Neuron (in vitro differentiated cells): ENCODE measurements around the gene ULK2.

Source experiments
- H2AFZ ChIP-seq: one replicate; pipeline ENCODE4 v1.6.1; 2013; ENCODE audit warnings: low read depth, mild to moderate bottlenecking, inconsistent platforms, low read length, moderate library complexity
- H3K27me3 ChIP-seq: one replicate; pipeline ENCODE4 v1.6.1; 2013; ENCODE audit warnings: low read length; ENCODE audit not compliant: insufficient read depth
- H3K36me3 ChIP-seq: one replicate; pipeline ENCODE4 v1.6.1; 2013; ENCODE audit warnings: low read length; ENCODE audit not compliant: insufficient read depth
- H3K4me1 ChIP-seq: one replicate; pipeline ENCODE4 v1.6.1; 2013; ENCODE audit warnings: low read length; ENCODE audit not compliant: insufficient read depth
- H3K4me3 ChIP-seq: 2 replicates; pipeline ENCODE4 v1.5.1; 2013; ENCODE audit warnings: mild to moderate bottlenecking, low read length, moderate library complexity
- H3K9me3 ChIP-seq: one replicate; pipeline ENCODE4 v1.6.1; 2013; ENCODE audit warnings: low read length

ULK2 gene

GRCh38 chr17:19756546-19756945 lies 111.2 kb downstream of the ULK2 start:
- Histone ChIP-seq H2AFZ (no peak overlapping the region), H3K4me3 (no peak overlapping the region), H3K27me3 (peaks cover 12% of the 10 kb centered on the region), H3K4me1 (no peaks in the 10 kb centered on the region), H3K9me3 (no peaks in the 10 kb centered on the region), H3K36me3 (no peaks in the 10 kb centered on the region)

GRCh38 chr17:19755821-19756510 lies 111.8 kb downstream of the ULK2 start:
- no peak overlapping the region for H3K4me3 ChIP-seq
- H3K4me1 ChIP-seq = no peaks in the 10 kb centered on the region
- H3K9me3 ChIP-seq = no peaks in the 10 kb centered on the region
- no peak overlapping the region for H2AFZ ChIP-seq
- no peaks in the 10 kb centered on the region for H3K36me3 ChIP-seq
- H3K27me3 ChIP-seq = peaks cover 13% of the 10 kb centered on the region

- Histone ChIP-seq H3K27me3 (peaks cover 17% of the 10 kb centered on the region), H3K4me1 (no peaks in the 10 kb centered on the region), H3K36me3 (no peaks in the 10 kb centered on the region), H3K9me3 (no peaks in the 10 kb centered on the region), H2AFZ (no peak overlapping the region), H3K4me3 (no peak overlapping the region)
These were observed 112.3 kb downstream of the ULK2 start for GRCh38 chr17:19755392-19755791.

GRCh38 chr17:19753661-19754463 lies 113.9 kb downstream of the ULK2 start:
- H3K36me3 ChIP-seq = no peaks in the 10 kb centered on the region
- no peaks in the 10 kb centered on the region for H3K9me3 ChIP-seq
- H3K4me3 ChIP-seq = no peak overlapping the region
- no peaks in the 10 kb centered on the region for H3K4me1 ChIP-seq
- no peak overlapping the region for H2AFZ ChIP-seq
- peaks cover 17% of the 10 kb centered on the region for H3K27me3 ChIP-seq

GRCh38 chr17:19753051-19753509 lies 114.7 kb downstream of the ULK2 start:
- no peaks in the 10 kb centered on the region for H3K9me3 ChIP-seq
- no peak overlapping the region for H3K4me3 ChIP-seq
- H3K27me3 ChIP-seq = peaks cover 17% of the 10 kb centered on the region
- H3K4me1 ChIP-seq = no peaks in the 10 kb centered on the region
- H2AFZ ChIP-seq = no peak overlapping the region
- H3K36me3 ChIP-seq = no peaks in the 10 kb centered on the region

- no peak overlapping the region for H2AFZ ChIP-seq
- H3K27me3 ChIP-seq = peaks cover 16% of the 10 kb centered on the region
- no peak overlapping the region for H3K4me3 ChIP-seq
- no peaks in the 10 kb centered on the region for H3K36me3 ChIP-seq
- no peaks in the 10 kb centered on the region for H3K9me3 ChIP-seq
- no peaks in the 10 kb centered on the region for H3K4me1 ChIP-seq
These were observed 115.3 kb downstream of the ULK2 start for GRCh38 chr17:19752216-19753050.

GRCh38 chr17:19750835-19751234 lies 116.9 kb downstream of the ULK2 start:
- Histone ChIP-seq H3K4me3 (no peak overlapping the region), H3K27me3 (peaks cover 17% of the 10 kb centered on the region), H3K4me1 (no peaks in the 10 kb centered on the region), H3K9me3 (no peaks in the 10 kb centered on the region), H3K36me3 (no peaks in the 10 kb centered on the region), H2AFZ (no peak overlapping the region)

GRCh38 chr17:19750020-19750572 lies 117.6 kb downstream of the ULK2 start:
- Histone ChIP-seq H3K27me3 (peaks cover 17% of the 10 kb centered on the region), H2AFZ (no peak overlapping the region), H3K4me1 (no peaks in the 10 kb centered on the region), H3K36me3 (no peaks in the 10 kb centered on the region), H3K9me3 (no peaks in the 10 kb centered on the region), H3K4me3 (no peak overlapping the region)

- Histone ChIP-seq H3K36me3 (no peaks in the 10 kb centered on the region), H3K4me3 (no peak overlapping the region), H3K27me3 (peaks cover 13% of the 10 kb centered on the region), H3K9me3 (no peaks in the 10 kb centered on the region), H2AFZ (no peak overlapping the region), H3K4me1 (peaks cover 3% of the 10 kb centered on the region)
These were observed 118.9 kb downstream of the ULK2 start for GRCh38 chr17:19748807-19749193.

- peaks cover 13% of the 10 kb centered on the region for H3K27me3 ChIP-seq
- H3K9me3 ChIP-seq = no peaks in the 10 kb centered on the region
- no peaks in the 10 kb centered on the region for H3K36me3 ChIP-seq
- H2AFZ ChIP-seq = no peak within 1 kb of the TSS
- peaks cover 3% of the 10 kb centered on the region for H3K4me1 ChIP-seq
- no peak within 1 kb of the TSS for H3K4me3 ChIP-seq
These were observed 119.6 kb downstream of the ULK2 start, which contains the start of gene ALDH3A1 for GRCh38 chr17:19747829-19748806. TSS of gene ALDH3A1 (minus strand) at chr17:19748298. CDS start at chr17:19745129, 3,169 bp downstream.

GRCh38 chr17:19747159-19747719 lies 120.5 kb downstream of the ULK2 start:
- Histone ChIP-seq H2AFZ (no peak overlapping the region), H3K4me1 (peaks cover 3% of the 10 kb centered on the region), H3K36me3 (no peaks in the 10 kb centered on the region), H3K9me3 (no peaks in the 10 kb centered on the region), H3K27me3 (peaks cover 8% of the 10 kb centered on the region), H3K4me3 (no peak overlapping the region)
